Liver (tissue), 9 donors: Measurements from ENCODE around the gene AP2S1. TPM values are rescaled to one million over a fixed set of nuclear protein-coding genes. Genes with fewer than 3 reads are reported as not detected.

Experiments used
- DNase-seq: peaks from one replicate; pipeline ENCODE4 v3.0.0-alpha.2; 2017; ENCODE audit warnings: low spot score
- H3K27ac ChIP-seq, 2 donors: one replicate each; pipeline ENCODE4 v1.7.0; 2013; ENCODE audit warnings: inconsistent platforms in 2 of 2, low read length in 2 of 2, control low read depth in 1 of 2, low read depth in 1 of 2, mild to moderate bottlenecking in 1 of 2
- H3K27me3 ChIP-seq, 4 donors: one replicate each; pipeline versions ENCODE4 v1.6.1 to v1.7.0; 2013; ENCODE audit warnings: low read length in 3 of 4, inconsistent platforms in 1 of 4, mild to moderate bottlenecking in 1 of 4, moderate library complexity in 1 of 4; ENCODE audit not compliant: control insufficient read depth in 4 of 4, insufficient read depth in 4 of 4
- H3K36me3 ChIP-seq, 4 donors: one replicate each; pipeline versions ENCODE4 v1.6.1 to v1.7.0; 2013; ENCODE audit warnings: low read length in 3 of 4, mild to moderate bottlenecking in 3 of 4, low read depth in 1 of 4, moderate library complexity in 1 of 4; ENCODE audit not compliant: control insufficient read depth in 4 of 4, insufficient read depth in 3 of 4
- H3K4me1 ChIP-seq, 4 donors: one replicate each; pipeline versions ENCODE4 v1.6.1 to v1.7.0; 2013; ENCODE audit warnings: low read length in 3 of 4, mild to moderate bottlenecking in 3 of 4, moderate library complexity in 1 of 4; ENCODE audit not compliant: control insufficient read depth in 4 of 4, insufficient read depth in 4 of 4
- H3K4me3 ChIP-seq, 3 donors: one replicate each; pipeline versions ENCODE4 v1.6.1 to v1.7.0; 2013; ENCODE audit warnings: low read length in 3 of 3, control low read depth in 1 of 3, low read depth in 1 of 3, mild to moderate bottlenecking in 1 of 3
- H3K9ac ChIP-seq, 2 donors: one replicate each; pipeline ENCODE4 v1.7.0; 2013; ENCODE audit warnings: low read length in 2 of 2, mild to moderate bottlenecking in 2 of 2, moderate library complexity in 2 of 2, control low read depth in 1 of 2, low read depth in 1 of 2
- H3K9me3 ChIP-seq, 4 donors: one replicate each; pipeline versions ENCODE4 v1.6.1 to v1.7.0; 2013; ENCODE audit warnings: low read length in 3 of 4; ENCODE audit not compliant: control insufficient read depth in 4 of 4
- CTCF ChIP-seq: fragments of 150-350 bp; IDR thresholded peaks from 2 replicates; pipeline ENCODE4 v1.5.1; 2017; ENCODE audit warnings: improper control_type of control experiment, low read depth, low read length; ENCODE audit not compliant: missing input control
- EGR1 ChIP-seq, 2 donors: IDR thresholded peaks; 2 replicates each; pipeline ENCODE4 v1.6.1; 2016 to 2018; ENCODE audit warnings: antibody characterized with exemption in 2 of 2, low read depth in 2 of 2
- FOXA1 ChIP-seq: IDR thresholded peaks from 2 replicates; pipeline ENCODE4 v1.6.1; 2016; ENCODE audit warnings: antibody characterized with exemption
- FOXA2 ChIP-seq: IDR thresholded peaks from 2 replicates; pipeline ENCODE4 v1.6.1; 2016; ENCODE audit warnings: antibody characterized with exemption
- GABPA ChIP-seq, 2 donors: IDR thresholded peaks in 1 of 2; conservative IDR thresholded peaks in 1 of 2; 2 replicates each; pipeline ENCODE4 v1.6.1; 2016; ENCODE audit warnings: antibody characterized with exemption in 2 of 2, mild to moderate bottlenecking in 1 of 2, moderate library complexity in 1 of 2
- HNF4A ChIP-seq, 2 donors: conservative IDR thresholded peaks; 2 replicates each; pipeline ENCODE4 v1.6.1; 2016; ENCODE audit warnings: antibody characterized with exemption in 2 of 2, mild to moderate bottlenecking in 2 of 2
- HNF4G ChIP-seq: IDR thresholded peaks from 2 replicates; pipeline ENCODE4 v1.6.1; 2016; ENCODE audit warnings: antibody characterized with exemption
- JUND ChIP-seq, 2 donors: IDR thresholded peaks; 2 replicates each; pipeline ENCODE4 v1.6.1; 2016; ENCODE audit warnings: antibody characterized with exemption in 2 of 2
- MAX ChIP-seq: IDR thresholded peaks from 2 replicates; pipeline ENCODE4 v1.6.1; 2016; ENCODE audit warnings: antibody characterized with exemption
- NR2F2 ChIP-seq: IDR thresholded peaks from 2 replicates; pipeline ENCODE4 v1.6.1; 2016; ENCODE audit warnings: antibody characterized with exemption
- RAD21 ChIP-seq, 2 donors: IDR thresholded peaks; 2 replicates each; pipeline ENCODE4 v1.6.1; 2016; ENCODE audit warnings: antibody characterized with exemption in 2 of 2, mild to moderate bottlenecking in 2 of 2
- RXRA ChIP-seq, 2 donors: IDR thresholded peaks; 2 replicates each; pipeline ENCODE4 v1.6.1; 2017 to 2018; ENCODE audit warnings: antibody characterized with exemption in 2 of 2, mild to moderate bottlenecking in 1 of 2
- SP1 ChIP-seq: IDR thresholded peaks from 2 replicates; pipeline ENCODE4 v1.6.1; 2018; ENCODE audit warnings: antibody characterized with exemption, mild to moderate bottlenecking
- YY1 ChIP-seq: IDR thresholded peaks from 2 replicates; pipeline ENCODE4 v1.6.1; 2016; ENCODE audit warnings: antibody characterized with exemption, mild to moderate bottlenecking
- ZBTB33 ChIP-seq: IDR thresholded peaks from 2 replicates; pipeline ENCODE4 v1.6.1; 2016; ENCODE audit warnings: antibody characterized with exemption
- WGBS: extraction: QIAGEN DNeasy Blood & Tissue Kit; methylation state at CpG from one replicate; pipeline ENCODE4 v1.1.7; 2013; 5-methylcytosine and 5-hydroxymethylcytosine counted together
- polyA plus RNA-seq, 2 donors: library from polyadenylated mRNA; stranded (reverse) in 1 of 2; unstranded in 1 of 2; fragments of 200-250 nt in 1 of 2; fragments of >200 nt in 1 of 2; fragmentation: Nextera tagmentation in 1 of 2; extraction: Ambion mirVana in 1 of 2; gene quantifications; one replicate each; pipeline versions ENCODE4 v1.2.1 to v1.2.3, GENCODE V29; 2013 to 2015
- total RNA-seq, 2 donors: library from RNA; depleted of rRNA; stranded (reverse); fragments of >200 nt; gene quantifications; one replicate each; pipeline ENCODE4 v1.2.3, GENCODE V29; 2014
- TF ChIP-seq, protein P1 (sequence below): IDR thresholded peaks from 2 replicates; pipeline ENCODE4 v1.6.1; 2016; ENCODE audit warnings: antibody characterized with exemption, mild to moderate bottlenecking
- TF ChIP-seq, protein P2 (sequence below): IDR thresholded peaks from 2 replicates; pipeline ENCODE4 v1.6.1; 2016; ENCODE audit warnings: antibody characterized with exemption
- donor health status: healthy.
- donor health status: healthy.
- donor health status: healthy.
- donor health status: healthy.
- donor health status: healthy.

The AP2S1 gene
- total and polyA plus RNA-seq, 4 donors = 28.3 to 168 (median 79.0) TPM

GRCh38 chr19:46840498-46840942, 10.1 kb downstream of the AP2S1 start:
- Histone ChIP-seq H3K4me3 (no peak overlapping the region), H3K9ac (no peak overlapping the region), H3K27ac (no peak overlapping the region), H3K4me1 (peaks cover 0 to 10% (median 6%) of the 10 kb centered on the region in 4 donors), H3K36me3 (peaks cover 8 to 29% (median 15%) of the 10 kb centered on the region in 4 donors), H3K27me3 (no peaks in the 10 kb centered on the region), H3K9me3 (no peaks in the 10 kb centered on the region)
- peak; percentile 60 for DNase-seq
- 24% methylated on average over 13 of the region's 13 CpGs for WGBS
- TF ChIP-seq HNF4A (conservative IDR thresholded peaks at IDR 0.05) (no peak), SP1 (no peak), RXRA (IDR thresholded peaks at IDR 0.05) (no peak), RAD21 (IDR thresholded peaks at IDR 0.05) (peak; percentile 90), CTCF (peak; percentile 84), MAX (no peak), JUND (IDR thresholded peaks at IDR 0.05) (no peak), FOXA2 (no peak), GABPA (IDR thresholded peaks at IDR 0.05 in 1 of 2, conservative IDR thresholded peaks at IDR 0.05 in 1 of 2) (no peak), YY1 (peak; percentile 33), NR2F2 (no peak), EGR1 (IDR thresholded peaks at IDR 0.05; ENCODE audit: low read depth in 2 of 2) (no peak), ZBTB33 (no peak), HNF4G (no peak)
- TF ChIP-seq, protein P1, sequence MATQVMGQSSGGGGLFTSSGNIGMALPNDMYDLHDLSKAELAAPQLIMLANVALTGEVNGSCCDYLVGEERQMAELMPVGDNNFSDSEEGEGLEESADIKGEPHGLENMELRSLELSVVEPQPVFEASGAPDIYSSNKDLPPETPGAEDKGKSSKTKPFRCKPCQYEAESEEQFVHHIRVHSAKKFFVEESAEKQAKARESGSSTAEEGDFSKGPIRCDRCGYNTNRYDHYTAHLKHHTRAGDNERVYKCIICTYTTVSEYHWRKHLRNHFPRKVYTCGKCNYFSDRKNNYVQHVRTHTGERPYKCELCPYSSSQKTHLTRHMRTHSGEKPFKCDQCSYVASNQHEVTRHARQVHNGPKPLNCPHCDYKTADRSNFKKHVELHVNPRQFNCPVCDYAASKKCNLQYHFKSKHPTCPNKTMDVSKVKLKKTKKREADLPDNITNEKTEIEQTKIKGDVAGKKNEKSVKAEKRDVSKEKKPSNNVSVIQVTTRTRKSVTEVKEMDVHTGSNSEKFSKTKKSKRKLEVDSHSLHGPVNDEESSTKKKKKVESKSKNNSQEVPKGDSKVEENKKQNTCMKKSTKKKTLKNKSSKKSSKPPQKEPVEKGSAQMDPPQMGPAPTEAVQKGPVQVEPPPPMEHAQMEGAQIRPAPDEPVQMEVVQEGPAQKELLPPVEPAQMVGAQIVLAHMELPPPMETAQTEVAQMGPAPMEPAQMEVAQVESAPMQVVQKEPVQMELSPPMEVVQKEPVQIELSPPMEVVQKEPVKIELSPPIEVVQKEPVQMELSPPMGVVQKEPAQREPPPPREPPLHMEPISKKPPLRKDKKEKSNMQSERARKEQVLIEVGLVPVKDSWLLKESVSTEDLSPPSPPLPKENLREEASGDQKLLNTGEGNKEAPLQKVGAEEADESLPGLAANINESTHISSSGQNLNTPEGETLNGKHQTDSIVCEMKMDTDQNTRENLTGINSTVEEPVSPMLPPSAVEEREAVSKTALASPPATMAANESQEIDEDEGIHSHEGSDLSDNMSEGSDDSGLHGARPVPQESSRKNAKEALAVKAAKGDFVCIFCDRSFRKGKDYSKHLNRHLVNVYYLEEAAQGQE = no peak

GRCh38 chr19:46839752-46840497, 10.7 kb downstream of the AP2S1 start:
- no peaks in the 10 kb centered on the region for H3K27me3 ChIP-seq
- WGBS = 80% methylated on average over 12 of the region's 12 CpGs
- H3K4me1 ChIP-seq = peaks cover 0 to 10% (median 6%) of the 10 kb centered on the region in 4 donors
- no peaks in the 10 kb centered on the region for H3K9me3 ChIP-seq
- DNase-seq = no peak
- peaks cover 8 to 29% (median 15%) of the 10 kb centered on the region in 4 donors for H3K36me3 ChIP-seq
- TF ChIP-seq HNF4G (no peak), FOXA1 (no peak), FOXA2 (no peak), NR2F2 (no peak), MAX (no peak), YY1 (no peak), EGR1 (IDR thresholded peaks at IDR 0.05; ENCODE audit: low read depth in 2 of 2) (no peak), JUND (IDR thresholded peaks at IDR 0.05) (no peak), SP1 (no peak), HNF4A (conservative IDR thresholded peaks at IDR 0.05) (no peak), RXRA (IDR thresholded peaks at IDR 0.05) (no peak)
- TF ChIP-seq, protein P1 = no peak
- TF ChIP-seq, protein P2, sequence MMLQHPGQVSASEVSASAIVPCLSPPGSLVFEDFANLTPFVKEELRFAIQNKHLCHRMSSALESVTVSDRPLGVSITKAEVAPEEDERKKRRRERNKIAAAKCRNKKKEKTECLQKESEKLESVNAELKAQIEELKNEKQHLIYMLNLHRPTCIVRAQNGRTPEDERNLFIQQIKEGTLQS = no peak
- no peak overlapping the region for H3K9ac ChIP-seq
- no peak overlapping the region for H3K27ac ChIP-seq
- H3K4me3 ChIP-seq = no peak overlapping the region
